Activated T-helper 17 cell treated with anti-CD3 and anti-CD28 coated beads, Interleukin-2, amount 50 U/mL, for 72 hours (primary cell): ENCODE results near the gene ATG13. TPM values are rescaled to one million over a fixed set of nuclear protein-coding genes. Genes with fewer than 3 reads are reported as not detected.
"Not testable (repeated sequence)": the region's sequence is repeated elsewhere in the genome, so short reads cannot be mapped to it uniquely, and the experiment has no call there.

ENCODE experiments used
- ATAC-seq: fragments of 150-1000 bp; cut with Tn5 transposase; replicated peaks from 2 replicates; pipeline ENCODE4 v1.10.0; 2021; ENCODE audit warnings: mild to moderate bottlenecking, moderate library complexity
- H3K27ac Mint-ChIP-seq: one replicate; pipeline ENCODE4 v1.8.0; 2022; ENCODE audit warnings: mixed read lengths
- H3K27me3 Mint-ChIP-seq: one replicate; pipeline ENCODE4 v1.8.0; 2022; ENCODE audit warnings: mixed read lengths
- H3K36me3 Mint-ChIP-seq: one replicate; pipeline ENCODE4 v1.8.0; 2022; ENCODE audit warnings: low read depth, mild to moderate bottlenecking, mixed read lengths
- H3K4me1 Mint-ChIP-seq: one replicate; pipeline ENCODE4 v1.8.0; 2022; ENCODE audit warnings: mixed read lengths
- H3K4me3 Mint-ChIP-seq: one replicate; pipeline ENCODE4 v1.8.0; 2022; ENCODE audit warnings: mild to moderate bottlenecking, mixed read lengths
- H3K9me3 Mint-ChIP-seq: one replicate; pipeline ENCODE4 v1.8.0; 2022; ENCODE audit warnings: mixed read lengths
- total RNA-seq, 2 donors: library from RNA; stranded (reverse); gene quantifications; one replicate each; pipeline ENCODE4 v1.2.3, GENCODE V29; 2022

Gene ATG13
- total RNA-seq, 2 donors from 2014 or later = 59.1 to 62.1 TPM

DNA sequence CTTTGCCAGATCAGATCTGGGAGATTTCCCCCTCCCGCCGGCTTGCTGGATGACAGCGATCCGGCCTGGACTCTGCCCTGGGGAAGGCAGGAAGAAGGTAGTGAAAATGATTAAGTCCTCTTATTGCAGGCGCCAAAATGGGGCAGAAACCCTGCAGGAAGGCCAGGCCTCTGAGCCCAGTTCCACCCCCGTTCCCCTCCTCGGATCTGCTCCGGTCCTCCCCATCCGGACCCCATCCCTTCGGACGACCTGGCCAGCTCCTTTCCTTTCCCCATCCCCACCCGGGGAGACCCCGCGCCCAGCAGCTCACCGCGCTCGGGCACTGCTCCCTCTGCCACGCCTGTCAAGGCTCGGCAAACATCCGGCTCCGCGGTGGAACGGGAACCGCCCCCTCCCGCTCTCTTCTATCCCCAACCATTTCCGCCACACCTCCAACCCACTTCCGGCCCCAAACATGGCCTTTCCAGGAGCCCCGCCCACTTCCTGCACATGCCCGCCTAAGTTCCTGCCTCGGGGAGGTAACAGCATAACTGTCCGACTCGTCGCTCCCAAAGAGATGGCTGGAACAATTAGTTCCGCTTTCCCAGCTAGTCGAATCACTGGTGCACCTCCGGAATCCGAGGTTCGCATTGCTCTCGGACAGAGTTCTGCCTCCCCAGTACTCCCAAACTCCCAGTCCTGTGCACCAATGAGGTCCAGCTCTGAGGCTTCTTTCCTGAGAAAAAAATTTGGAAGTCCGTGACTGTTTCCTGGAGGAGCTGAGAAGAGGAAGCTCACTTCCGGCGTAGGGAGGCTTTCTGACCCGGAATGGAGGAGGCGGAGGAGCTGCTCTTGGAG is 83.1 kb downstream of the ATG13 start, which contains the start of the genes ARHGAP1 and ZNF408:
Gene ARHGAP1, minus strand, starts transcription at position 379 of the 837 bp plus-strand sequence. CDS start 4,512 bp downstream, outside the sequence.
Gene ZNF408, plus strand, starts transcription at position 791 of the 837 bp plus-strand sequence. Its CDS starts 17 bp downstream, at position 808.
- Mint-ChIP-seq H3K36me3 (peaks cover 61% of the 10 kb centered on the region), H3K27me3 (no peaks in the 10 kb centered on the region), H3K27ac (peak within 1 kb of the TSS; percentile 98), H3K4me3 (peak within 1 kb of the TSS; percentile 97), H3K4me1 (peaks cover 15% of the 10 kb centered on the region), H3K9me3 (no peaks in the 10 kb centered on the region)
- ATAC-seq = peak; percentile 95

DNA sequence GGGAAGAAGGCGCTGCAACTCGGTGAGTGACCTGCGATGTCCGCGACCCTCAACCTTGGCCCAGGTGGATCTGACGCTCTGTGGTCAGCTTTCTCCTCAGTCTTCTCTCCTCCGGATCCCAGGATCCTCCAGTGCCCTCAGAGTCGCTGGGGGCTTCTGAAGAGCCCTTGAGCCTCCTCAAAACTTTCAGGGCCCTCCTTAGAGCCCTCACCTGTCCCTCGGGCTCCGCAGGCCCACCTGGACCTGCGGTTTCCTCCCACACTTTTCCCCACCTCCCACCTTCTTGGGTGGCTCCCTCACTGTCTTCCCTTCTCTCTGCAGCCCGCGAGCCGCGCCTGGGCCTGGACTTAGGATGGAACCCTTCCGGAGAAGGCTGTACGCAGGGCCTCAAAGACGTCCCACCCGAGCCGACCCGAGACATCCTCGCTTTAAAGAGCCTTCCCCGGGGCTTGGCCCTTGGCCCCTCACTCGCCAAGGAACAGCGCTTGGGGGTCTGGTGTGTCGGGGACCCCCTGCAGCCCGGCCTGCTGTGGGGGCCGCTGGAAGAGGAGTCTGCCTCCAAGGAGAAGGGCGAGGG is 83.8 kb downstream of the ATG13 start:
- H3K4me1 Mint-ChIP-seq = peaks cover 15% of the 10 kb centered on the region
- ATAC-seq = no peak
- H3K9me3 Mint-ChIP-seq = no peaks in the 10 kb centered on the region
- peak overlapping the region; percentile 97 for H3K4me3 Mint-ChIP-seq
- H3K36me3 Mint-ChIP-seq = peaks cover 61% of the 10 kb centered on the region
- no peaks in the 10 kb centered on the region for H3K27me3 Mint-ChIP-seq
- peak overlapping the region; percentile 98 for H3K27ac Mint-ChIP-seq

DNA sequence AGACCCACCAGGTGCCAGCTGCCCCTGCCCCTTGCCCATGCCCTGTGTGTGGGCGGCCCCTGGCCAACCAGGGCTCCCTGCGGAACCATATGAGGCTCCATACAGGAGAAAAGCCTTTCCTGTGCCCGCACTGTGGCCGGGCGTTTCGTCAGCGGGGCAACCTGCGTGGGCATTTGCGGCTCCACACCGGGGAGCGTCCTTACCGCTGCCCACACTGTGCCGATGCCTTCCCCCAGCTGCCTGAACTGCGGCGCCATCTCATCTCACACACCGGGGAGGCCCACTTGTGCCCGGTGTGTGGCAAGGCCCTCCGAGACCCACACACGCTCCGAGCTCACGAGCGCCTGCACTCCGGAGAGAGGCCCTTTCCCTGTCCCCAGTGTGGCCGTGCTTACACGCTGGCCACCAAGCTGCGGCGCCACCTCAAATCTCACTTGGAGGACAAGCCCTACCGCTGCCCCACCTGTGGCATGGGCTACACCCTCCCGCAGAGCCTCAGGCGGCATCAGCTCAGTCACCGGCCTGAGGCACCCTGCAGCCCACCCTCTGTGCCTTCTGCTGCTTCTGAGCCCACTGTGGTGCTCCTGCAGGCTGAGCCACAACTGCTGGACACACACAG is 87.8 kb downstream of the ATG13 start:
- H3K27ac Mint-ChIP-seq = no peak overlapping the region
- peaks cover 10% of the 10 kb centered on the region for H3K4me1 Mint-ChIP-seq
- no peak overlapping the region for H3K4me3 Mint-ChIP-seq
- H3K36me3 Mint-ChIP-seq = peaks cover 75% of the 10 kb centered on the region
- ATAC-seq = no peak
- H3K27me3 Mint-ChIP-seq = no peaks in the 10 kb centered on the region
- H3K9me3 Mint-ChIP-seq = no peaks in the 10 kb centered on the region

DNA sequence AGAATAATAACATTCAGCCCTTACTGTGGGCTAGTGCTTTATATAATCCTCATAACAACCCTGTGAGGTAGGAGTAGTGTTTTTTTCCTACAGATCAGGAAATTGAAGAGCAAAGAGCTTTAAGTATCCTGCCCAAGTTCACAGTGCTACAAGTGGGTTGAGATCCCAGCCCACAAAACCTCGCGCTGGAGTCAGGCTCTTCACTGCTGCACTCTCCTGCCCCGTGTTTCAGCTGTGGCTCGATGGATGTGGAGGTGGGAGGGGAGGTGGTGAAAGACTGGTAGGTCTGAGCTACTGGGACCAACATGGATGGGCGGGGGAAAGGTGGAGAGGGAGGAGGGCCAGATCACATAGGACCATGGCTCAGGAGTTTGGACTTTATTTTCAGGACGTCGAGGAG is 89.5 kb downstream of the ATG13 start:
- Mint-ChIP-seq H3K9me3 (no peaks in the 10 kb centered on the region), H3K4me1 (peaks cover 5% of the 10 kb centered on the region), H3K36me3 (peaks cover 58% of the 10 kb centered on the region), H3K4me3 (no peak overlapping the region), H3K27me3 (no peaks in the 10 kb centered on the region), H3K27ac (no peak overlapping the region)
- ATAC-seq = no peak

DNA sequence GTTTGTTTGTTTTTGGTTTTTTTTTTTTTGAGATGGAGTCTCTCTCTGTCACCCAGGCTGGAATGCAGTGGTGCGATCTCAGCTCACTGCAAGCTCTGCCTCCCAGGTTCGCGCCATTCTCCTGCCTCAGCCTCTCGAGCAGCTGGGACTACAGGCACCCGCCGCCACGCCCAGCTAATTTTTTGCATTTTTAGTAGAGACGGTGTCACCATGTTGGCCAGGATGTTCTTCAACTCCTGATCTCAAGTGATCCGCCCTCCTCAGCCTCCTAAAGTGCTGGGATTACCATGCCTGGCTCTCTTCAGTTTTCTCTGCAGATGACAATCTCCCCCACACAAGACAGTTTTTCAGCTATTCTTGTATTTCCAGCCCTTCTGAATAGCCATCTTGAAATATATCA is 92.0 kb downstream of the ATG13 start:
- H3K27me3 Mint-ChIP-seq, H3K27ac Mint-ChIP-seq, ATAC-seq, H3K4me3 Mint-ChIP-seq, H3K9me3 Mint-ChIP-seq, H3K4me1 Mint-ChIP-seq: not testable (repeated sequence)
- peaks cover 34% of the 10 kb centered on the region for H3K36me3 Mint-ChIP-seq

DNA sequence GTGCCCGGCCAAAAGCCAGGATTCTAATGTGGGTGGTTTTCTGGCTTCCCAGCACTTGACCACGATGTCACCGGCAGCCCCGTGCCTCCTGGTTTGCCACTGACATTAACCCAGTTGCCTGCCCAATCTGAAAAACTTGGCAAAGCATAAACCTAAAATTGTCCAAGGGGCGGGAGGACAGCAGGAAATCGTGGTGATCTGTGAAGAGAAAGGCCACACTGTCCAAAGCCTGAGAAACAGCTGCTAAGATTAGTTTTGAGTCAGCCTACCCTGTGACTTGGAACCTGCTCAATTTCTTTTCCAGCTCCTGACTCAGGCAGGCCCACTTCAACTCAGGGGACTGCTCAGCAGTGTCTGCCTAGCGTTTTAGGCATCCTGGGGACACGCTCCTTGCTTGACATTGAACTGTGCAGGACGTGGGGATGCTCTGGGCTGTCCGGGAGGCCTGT is 93.5 kb downstream of the ATG13 start:
- Mint-ChIP-seq H3K27me3 (no peaks in the 10 kb centered on the region), H3K9me3 (no peaks in the 10 kb centered on the region), H3K4me1 (no peaks in the 10 kb centered on the region), H3K4me3 (no peak overlapping the region), H3K36me3 (peaks cover 21% of the 10 kb centered on the region), H3K27ac (no peak overlapping the region)
- no peak for ATAC-seq

DNA sequence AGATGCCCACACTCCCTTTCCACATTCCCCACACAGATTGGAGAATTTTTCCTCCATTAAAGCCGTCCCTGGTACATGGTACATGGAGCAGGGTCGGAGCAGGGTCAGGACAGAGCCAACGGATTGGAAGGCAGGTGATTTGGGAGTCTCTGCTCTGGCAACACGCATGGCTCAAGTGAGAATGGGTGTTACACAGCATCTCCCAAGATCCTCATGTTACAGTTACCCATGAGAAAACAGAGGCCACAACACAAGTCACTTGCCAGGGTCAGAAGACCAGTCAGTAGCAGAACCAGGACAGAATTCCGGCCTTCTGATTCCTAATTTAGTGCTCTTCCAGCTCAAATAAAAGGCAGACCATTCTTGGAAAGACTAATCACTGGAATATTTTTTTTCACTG is 94.0 kb downstream of the ATG13 start:
- Mint-ChIP-seq H3K4me1 (no peaks in the 10 kb centered on the region), H3K27me3 (no peaks in the 10 kb centered on the region), H3K36me3 (peaks cover 16% of the 10 kb centered on the region), H3K4me3 (no peak overlapping the region), H3K27ac (no peak overlapping the region), H3K9me3 (no peaks in the 10 kb centered on the region)
- ATAC-seq = no peak

DNA sequence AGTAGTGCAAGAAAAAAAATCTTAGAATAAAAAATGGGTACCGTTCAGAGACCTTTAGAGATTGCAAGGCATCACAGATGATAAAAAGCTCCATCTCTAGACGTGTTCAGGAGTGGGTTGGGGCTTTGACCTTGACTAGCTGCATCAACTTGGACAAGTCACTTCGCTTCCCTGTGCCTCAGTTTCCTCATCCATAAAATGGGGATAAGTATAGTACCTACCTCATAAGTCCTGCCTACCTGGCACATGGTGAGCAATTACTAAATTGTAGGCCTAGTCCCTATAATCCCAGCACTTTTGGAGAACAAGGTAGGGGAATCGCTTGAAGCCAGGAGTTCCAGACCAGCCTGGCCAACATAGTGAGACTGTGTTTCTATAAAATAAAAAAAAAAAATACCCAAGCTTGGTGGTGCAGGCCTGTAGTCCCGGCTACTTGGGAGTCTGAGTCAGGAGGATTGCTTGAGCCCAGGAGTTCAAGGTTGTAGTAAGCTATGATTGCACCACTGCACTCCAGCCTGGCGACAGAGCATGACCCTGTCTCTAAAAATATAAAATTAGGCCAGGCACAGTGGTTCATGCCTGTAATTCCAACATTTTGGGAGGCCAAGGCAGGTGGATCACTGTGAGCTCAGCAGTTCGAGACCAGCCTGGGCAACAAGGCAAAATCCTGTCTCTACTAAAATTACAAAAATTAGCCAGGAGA is 95.7 kb downstream of the ATG13 start:
- no peaks in the 10 kb centered on the region for H3K4me1 Mint-ChIP-seq
- H3K9me3 Mint-ChIP-seq = no peaks in the 10 kb centered on the region
- no peak overlapping the region for H3K4me3 Mint-ChIP-seq
- H3K36me3 Mint-ChIP-seq = no peaks in the 10 kb centered on the region
- no peak for ATAC-seq
- H3K27ac Mint-ChIP-seq = no peak overlapping the region
- no peaks in the 10 kb centered on the region for H3K27me3 Mint-ChIP-seq

DNA sequence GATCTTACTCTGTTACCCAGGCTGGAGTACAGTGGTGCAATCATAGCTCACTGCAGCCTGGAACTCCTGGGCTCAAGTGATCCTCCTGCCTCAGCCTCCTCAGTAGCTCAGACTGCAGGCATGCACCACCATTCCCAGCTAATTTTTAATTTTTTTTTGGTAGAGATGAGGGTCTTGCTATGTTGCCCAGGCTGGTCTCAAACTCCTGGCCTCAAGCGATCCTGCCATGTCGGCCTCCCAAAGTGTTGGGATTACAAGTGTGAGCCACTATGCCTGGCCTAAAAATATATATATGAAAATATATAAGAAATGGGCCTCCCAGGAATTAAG is 100.4 kb downstream of the ATG13 start:
- not testable (repeated sequence) for H3K9me3 Mint-ChIP-seq, H3K4me3 Mint-ChIP-seq, ATAC-seq, H3K36me3 Mint-ChIP-seq, H3K27me3 Mint-ChIP-seq, H3K27ac Mint-ChIP-seq, H3K4me1 Mint-ChIP-seq

DNA sequence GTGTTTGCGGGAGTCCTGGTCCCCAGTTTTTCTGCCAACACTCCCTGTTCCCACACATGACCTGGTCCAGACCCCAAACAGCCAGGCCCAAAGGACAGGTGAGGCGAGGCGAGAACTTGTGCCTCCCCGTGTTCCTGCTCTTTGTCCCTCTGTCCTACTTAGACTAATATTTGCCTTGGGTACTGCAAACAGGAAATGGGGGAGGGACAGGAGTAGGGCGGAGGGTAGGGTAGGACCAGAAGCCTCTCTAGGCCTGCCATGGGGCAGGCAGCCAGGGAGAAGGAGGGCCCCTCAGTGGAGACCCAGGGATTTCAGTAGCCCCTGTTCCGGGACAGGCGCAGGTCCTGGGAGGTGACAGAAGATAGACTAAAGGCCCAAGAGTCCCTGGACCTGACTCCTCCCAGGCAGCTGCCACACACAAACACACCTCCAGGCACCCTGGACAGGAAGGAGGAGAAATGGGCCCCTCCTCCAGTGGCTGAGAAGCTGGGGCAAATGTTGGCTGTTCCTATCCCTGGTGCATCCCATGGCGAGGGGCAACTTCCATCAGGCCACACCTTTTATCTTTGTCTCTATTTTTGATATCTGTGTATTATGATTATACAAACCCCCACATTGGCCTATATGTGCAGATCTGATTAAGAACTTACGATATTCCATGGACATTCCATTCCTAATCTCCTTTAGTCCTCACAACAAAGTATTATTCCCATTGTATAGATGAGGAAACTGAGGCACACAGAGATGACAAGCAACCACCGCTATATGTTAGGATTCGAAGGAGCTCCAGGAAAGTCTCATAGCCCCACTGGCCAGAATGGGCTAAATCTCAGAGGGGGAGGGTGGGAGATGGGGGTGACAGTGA is 101.0 kb downstream of the ATG13 start:
- H3K27me3 Mint-ChIP-seq = no peaks in the 10 kb centered on the region
- H3K9me3 Mint-ChIP-seq = no peaks in the 10 kb centered on the region
- H3K4me3 Mint-ChIP-seq = no peak overlapping the region
- no peaks in the 10 kb centered on the region for H3K36me3 Mint-ChIP-seq
- H3K27ac Mint-ChIP-seq = no peak overlapping the region
- H3K4me1 Mint-ChIP-seq = peaks cover 5% of the 10 kb centered on the region
- peak; percentile 23 for ATAC-seq

DNA sequence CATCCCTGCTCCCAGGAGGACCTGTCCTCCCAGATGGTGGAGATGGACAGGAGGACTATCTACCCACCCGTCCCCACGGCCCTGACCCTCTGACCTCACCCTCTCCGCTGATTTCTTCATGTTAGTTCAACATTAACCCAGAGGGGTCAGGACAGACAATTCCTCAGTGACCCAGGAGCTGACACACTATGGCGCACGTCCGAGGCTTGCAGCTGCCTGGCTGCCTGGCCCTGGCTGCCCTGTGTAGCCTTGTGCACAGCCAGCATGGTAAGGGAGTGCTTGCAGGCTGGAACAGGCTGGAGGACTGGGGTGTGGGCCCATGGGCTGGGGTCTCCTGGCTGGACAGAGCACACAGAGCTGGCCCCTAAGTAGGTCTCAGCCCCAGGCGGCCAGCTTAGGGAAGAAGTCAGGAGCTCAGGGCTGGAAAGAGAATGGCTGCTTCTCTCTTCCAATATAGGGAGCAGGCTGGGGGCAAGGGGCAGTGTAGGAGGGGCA is 101.7 kb downstream of the ATG13 start, which contains the start of gene F2:
Gene F2, plus strand, starts transcription at position 166 of the 495 bp plus-strand sequence. Its CDS starts 23 bp downstream, at position 189.
- no peaks in the 10 kb centered on the region for H3K36me3 Mint-ChIP-seq
- no peak within 1 kb of the TSS for H3K27ac Mint-ChIP-seq
- no peaks in the 10 kb centered on the region for H3K9me3 Mint-ChIP-seq
- H3K4me3 Mint-ChIP-seq = no peak within 1 kb of the TSS
- H3K27me3 Mint-ChIP-seq = no peaks in the 10 kb centered on the region
- peaks cover 5% of the 10 kb centered on the region for H3K4me1 Mint-ChIP-seq
- no peak for ATAC-seq

DNA sequence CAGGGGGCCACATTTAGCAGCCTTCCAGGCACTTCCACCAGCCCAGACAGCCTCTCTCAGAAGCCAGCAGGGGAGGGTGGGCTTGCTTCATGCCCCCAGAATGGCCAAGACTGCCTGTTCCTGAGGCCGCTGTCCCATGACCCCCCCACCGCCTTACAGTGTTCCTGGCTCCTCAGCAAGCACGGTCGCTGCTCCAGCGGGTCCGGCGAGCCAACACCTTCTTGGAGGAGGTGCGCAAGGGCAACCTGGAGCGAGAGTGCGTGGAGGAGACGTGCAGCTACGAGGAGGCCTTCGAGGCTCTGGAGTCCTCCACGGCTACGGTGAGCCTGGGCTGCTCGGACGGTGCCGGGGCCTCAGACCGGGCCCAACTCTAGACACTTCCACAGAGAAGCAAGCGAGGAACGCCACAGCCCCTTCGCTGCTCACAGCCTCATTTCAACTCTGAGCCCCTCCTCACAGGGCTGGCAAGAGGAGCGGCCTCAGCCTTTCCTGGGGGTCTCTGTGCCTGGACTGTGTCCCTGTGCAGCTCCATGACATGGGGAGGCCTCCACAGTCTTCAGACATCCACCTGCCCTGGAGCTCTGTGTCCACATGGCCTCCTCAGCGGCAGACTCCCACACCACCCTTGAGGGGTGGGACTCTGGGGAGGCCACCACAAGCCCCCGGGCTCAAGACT is 102.3 kb downstream of the ATG13 start:
- Mint-ChIP-seq H3K4me1 (peaks cover 5% of the 10 kb centered on the region), H3K9me3 (no peaks in the 10 kb centered on the region), H3K27me3 (no peaks in the 10 kb centered on the region), H3K36me3 (no peaks in the 10 kb centered on the region), H3K4me3 (no peak overlapping the region), H3K27ac (no peak overlapping the region)
- no peak for ATAC-seq

DNA sequence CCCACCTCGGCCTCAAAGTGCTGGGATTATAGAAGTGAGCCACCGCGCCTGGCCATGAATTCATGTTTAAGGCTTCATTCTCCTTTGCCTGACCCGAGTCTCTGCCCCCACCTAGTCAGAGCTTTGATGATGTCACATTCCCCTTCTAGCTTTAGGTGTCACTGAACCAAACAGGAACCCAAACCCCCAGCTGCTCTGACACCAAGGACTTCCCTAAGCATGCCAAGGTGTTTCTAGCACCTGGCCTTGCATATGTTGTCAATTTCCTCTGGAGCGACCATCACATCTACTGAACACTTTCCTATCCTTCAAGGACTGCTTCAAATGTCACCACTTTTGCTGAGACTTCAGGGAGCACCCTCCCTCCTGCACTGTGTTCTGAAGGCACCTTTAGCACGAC is 103.9 kb downstream of the ATG13 start:
- Mint-ChIP-seq H3K9me3 (no peaks in the 10 kb centered on the region), H3K27me3 (no peaks in the 10 kb centered on the region), H3K27ac (no peak overlapping the region), H3K4me3 (no peak overlapping the region), H3K4me1 (peaks cover 5% of the 10 kb centered on the region), H3K36me3 (no peaks in the 10 kb centered on the region)
- ATAC-seq = no peak
